ENCODE data around the gene STING1.

The STING1 gene

DNA sequence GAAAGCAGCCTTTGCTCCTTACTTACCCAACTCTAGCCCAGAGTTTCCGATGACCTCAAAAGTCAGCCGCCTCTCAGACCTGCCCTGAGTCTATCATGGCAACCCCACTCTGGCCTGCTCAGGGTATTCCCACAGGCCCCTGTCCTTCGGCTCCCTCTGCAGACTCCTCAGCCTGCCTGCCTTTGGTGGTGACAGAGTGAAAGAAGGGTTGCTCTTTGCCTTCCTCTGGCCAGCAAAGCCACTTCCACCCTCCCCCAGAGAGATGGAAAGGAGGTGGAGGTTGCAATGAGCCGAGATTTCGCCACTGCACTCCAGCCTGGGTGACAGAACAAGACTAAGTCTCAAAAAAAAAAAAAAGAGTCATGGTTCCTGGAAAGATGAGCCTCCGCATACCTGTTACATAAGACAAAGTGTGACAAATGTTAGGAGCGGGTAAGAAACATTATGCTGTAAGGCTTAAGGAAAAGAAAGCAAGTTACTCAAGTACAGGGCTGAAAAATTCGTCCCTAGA, 14.1 kb downstream of the STING1 start:
- Histone ChIP-seq H3K36me3 (ENCODE audit: control insufficient read depth in 1 of 2, insufficient read depth in 2 of 2, low read length in 2 of 2) (no peaks in the 10 kb centered on the region), H3K9ac (ENCODE audit: low read depth in 1 of 2, low read length in 2 of 2) (no peak overlapping the region), H3K4me1 (ENCODE audit: control insufficient read depth in 1 of 2, insufficient read depth in 2 of 2, low read length in 2 of 2) (peaks cover 10 to 21% of the 10 kb centered on the region in 2 donors), H3K4me3 (ENCODE audit: low read depth in 1 of 2, low read length in 2 of 2) (no peak overlapping the region), H3K27me3 (ENCODE audit: control insufficient read depth in 1 of 2, insufficient read depth in 2 of 2, low read length in 2 of 2) (no peaks in the 10 kb centered on the region), H3K27ac (ENCODE audit: low read depth, low read length) (no peak overlapping the region), H3K9me3 (ENCODE audit: control insufficient read depth in 1 of 2, low read length in 2 of 2) (no peaks in the 10 kb centered on the region)

DNA sequence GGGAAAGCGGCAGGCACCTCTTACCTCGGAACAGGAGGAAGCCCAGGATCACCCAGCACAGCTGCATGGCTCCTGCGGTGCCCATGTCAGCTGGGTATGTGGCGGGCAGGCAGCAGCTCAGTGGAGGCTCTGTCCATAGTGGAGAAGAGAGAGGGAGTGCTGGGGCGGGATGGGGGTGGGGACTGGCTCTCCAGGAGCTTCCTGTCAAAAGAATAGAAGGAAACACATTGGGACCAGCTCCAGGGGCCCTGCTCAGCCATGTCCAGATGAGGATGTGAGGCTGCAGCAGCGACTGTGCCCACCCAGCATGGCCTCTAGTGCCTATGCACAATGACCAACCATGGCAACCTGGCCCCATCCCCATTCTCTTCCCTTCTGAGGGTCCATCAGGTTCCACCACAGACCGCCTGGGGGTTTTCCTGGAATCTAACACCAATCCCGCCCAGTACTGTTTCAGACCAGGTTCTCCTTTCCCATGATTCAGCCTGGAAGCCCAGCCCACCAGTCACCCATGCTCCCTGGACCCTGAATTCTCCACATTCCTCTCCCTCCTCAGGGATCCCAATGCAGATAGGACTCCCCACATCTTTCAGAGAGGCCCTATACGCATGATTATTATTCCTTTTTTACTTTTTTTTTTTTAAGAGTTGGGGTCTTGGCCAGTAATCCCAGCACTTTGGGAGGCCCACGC, 19.8 kb downstream of the STING1 start, which contains the start of gene ECSCR:
Gene ECSCR (minus strand): TSS at position 158 of the 691 bp plus-strand sequence. CDS start 73 bp downstream, at position 85.
- H3K4me3 ChIP-seq (ENCODE audit: low read depth in 1 of 2, low read length in 2 of 2) = no peak within 1 kb of the TSS
- no peaks in the 10 kb centered on the region for H3K9me3 ChIP-seq (ENCODE audit: control insufficient read depth in 1 of 2, low read length in 2 of 2)
- H3K27me3 ChIP-seq (ENCODE audit: control insufficient read depth in 1 of 2, insufficient read depth in 2 of 2, low read length in 2 of 2) = no peaks in the 10 kb centered on the region
- H3K4me1 ChIP-seq (ENCODE audit: control insufficient read depth in 1 of 2, insufficient read depth in 2 of 2, low read length in 2 of 2) = peaks cover 6 to 8% of the 10 kb centered on the region in 2 donors
- no peaks in the 10 kb centered on the region for H3K36me3 ChIP-seq (ENCODE audit: control insufficient read depth in 1 of 2, insufficient read depth in 2 of 2, low read length in 2 of 2)
- no peak within 1 kb of the TSS for H3K9ac ChIP-seq (ENCODE audit: low read depth in 1 of 2, low read length in 2 of 2)
- H3K27ac ChIP-seq (ENCODE audit: low read depth, low read length) = no peak within 1 kb of the TSS

DNA sequence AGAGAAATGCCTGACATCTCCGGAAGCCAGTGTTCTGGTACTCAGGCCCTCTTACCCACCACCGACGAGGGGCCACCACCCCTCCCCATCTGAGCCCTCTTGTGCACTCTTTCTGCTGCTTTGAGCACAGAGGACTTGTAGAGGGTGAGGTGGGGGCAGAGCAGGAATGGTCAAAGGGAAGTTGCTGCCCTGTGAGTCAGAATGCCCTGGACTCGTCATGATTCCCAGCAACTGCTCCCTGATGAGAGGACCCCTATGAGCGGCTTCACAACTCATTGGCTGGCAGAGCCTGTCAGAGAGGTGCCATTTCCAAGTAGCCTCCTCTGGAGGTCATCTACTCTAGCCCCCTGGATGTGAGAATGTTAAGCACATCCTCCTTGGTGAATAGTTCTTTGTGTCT, 20.9 kb downstream of the STING1 start:
- no peak overlapping the region for H3K4me3 ChIP-seq (ENCODE audit: low read depth in 1 of 2, low read length in 2 of 2)
- H3K9me3 ChIP-seq (ENCODE audit: control insufficient read depth in 1 of 2, low read length in 2 of 2) = no peaks in the 10 kb centered on the region
- no peak overlapping the region for H3K9ac ChIP-seq (ENCODE audit: low read depth in 1 of 2, low read length in 2 of 2)
- peaks cover 6 to 8% of the 10 kb centered on the region in 2 donors for H3K4me1 ChIP-seq (ENCODE audit: control insufficient read depth in 1 of 2, insufficient read depth in 2 of 2, low read length in 2 of 2)
- no peaks in the 10 kb centered on the region for H3K27me3 ChIP-seq (ENCODE audit: control insufficient read depth in 1 of 2, insufficient read depth in 2 of 2, low read length in 2 of 2)
- H3K27ac ChIP-seq (ENCODE audit: low read depth, low read length) = no peak overlapping the region
- no peaks in the 10 kb centered on the region for H3K36me3 ChIP-seq (ENCODE audit: control insufficient read depth in 1 of 2, insufficient read depth in 2 of 2, low read length in 2 of 2)

- H3K4me3 ChIP-seq (ENCODE audit: low read depth in 1 of 2, low read length in 2 of 2) = no peak overlapping the region
- H3K27me3 ChIP-seq (ENCODE audit: control insufficient read depth in 1 of 2, insufficient read depth in 2 of 2, low read length in 2 of 2) = no peaks in the 10 kb centered on the region
- H3K9me3 ChIP-seq (ENCODE audit: control insufficient read depth in 1 of 2, low read length in 2 of 2) = no peaks in the 10 kb centered on the region
- H3K4me1 ChIP-seq (ENCODE audit: control insufficient read depth in 1 of 2, insufficient read depth in 2 of 2, low read length in 2 of 2) = peaks cover 6 to 8% of the 10 kb centered on the region in 2 donors
- H3K9ac ChIP-seq (ENCODE audit: low read depth in 1 of 2, low read length in 2 of 2) = no peak overlapping the region
- H3K36me3 ChIP-seq (ENCODE audit: control insufficient read depth in 1 of 2, insufficient read depth in 2 of 2, low read length in 2 of 2) = no peaks in the 10 kb centered on the region
- no peak overlapping the region for H3K27ac ChIP-seq (ENCODE audit: low read depth, low read length)
Measured at GRCh38 chr5:139461176-139461575, 21.4 kb downstream of the STING1 start.

- H3K27ac ChIP-seq (ENCODE audit: low read depth, low read length) = no peak overlapping the region
- no peak overlapping the region for H3K9ac ChIP-seq (ENCODE audit: low read depth in 1 of 2, low read length in 2 of 2)
- no peak overlapping the region for H3K4me3 ChIP-seq (ENCODE audit: low read depth in 1 of 2, low read length in 2 of 2)
- H3K9me3 ChIP-seq (ENCODE audit: control insufficient read depth in 1 of 2, low read length in 2 of 2) = no peaks in the 10 kb centered on the region
- no peaks in the 10 kb centered on the region for H3K27me3 ChIP-seq (ENCODE audit: control insufficient read depth in 1 of 2, insufficient read depth in 2 of 2, low read length in 2 of 2)
- H3K36me3 ChIP-seq (ENCODE audit: control insufficient read depth in 1 of 2, insufficient read depth in 2 of 2, low read length in 2 of 2) = no peaks in the 10 kb centered on the region
- peaks cover 6 to 8% of the 10 kb centered on the region in 2 donors for H3K4me1 ChIP-seq (ENCODE audit: control insufficient read depth in 1 of 2, insufficient read depth in 2 of 2, low read length in 2 of 2)
Measured at GRCh38 chr5:139460455-139460854, 22.1 kb downstream of the STING1 start.

- Histone ChIP-seq H3K36me3 (ENCODE audit: control insufficient read depth in 1 of 2, insufficient read depth in 2 of 2, low read length in 2 of 2) (no peaks in the 10 kb centered on the region), H3K4me3 (ENCODE audit: low read depth in 1 of 2, low read length in 2 of 2) (no peak overlapping the region), H3K27ac (ENCODE audit: low read depth, low read length) (no peak overlapping the region), H3K4me1 (ENCODE audit: control insufficient read depth in 1 of 2, insufficient read depth in 2 of 2, low read length in 2 of 2) (peaks cover 6 to 8% of the 10 kb centered on the region in 2 donors), H3K27me3 (ENCODE audit: control insufficient read depth in 1 of 2, insufficient read depth in 2 of 2, low read length in 2 of 2) (no peaks in the 10 kb centered on the region), H3K9me3 (ENCODE audit: control insufficient read depth in 1 of 2, low read length in 2 of 2) (no peaks in the 10 kb centered on the region), H3K9ac (ENCODE audit: low read depth in 1 of 2, low read length in 2 of 2) (no peak overlapping the region)
Measured at GRCh38 chr5:139459451-139459934, 23.1 kb downstream of the STING1 start.

GRCh38 chr5:139458580-139459407, 23.8 kb downstream of the STING1 start:
- Histone ChIP-seq H3K27me3 (ENCODE audit: control insufficient read depth in 1 of 2, insufficient read depth in 2 of 2, low read length in 2 of 2) (no peaks in the 10 kb centered on the region), H3K27ac (ENCODE audit: low read depth, low read length) (no peak overlapping the region), H3K4me3 (ENCODE audit: low read depth in 1 of 2, low read length in 2 of 2) (no peak overlapping the region), H3K9me3 (ENCODE audit: control insufficient read depth in 1 of 2, low read length in 2 of 2) (no peaks in the 10 kb centered on the region), H3K4me1 (ENCODE audit: control insufficient read depth in 1 of 2, insufficient read depth in 2 of 2, low read length in 2 of 2) (peaks cover 6 to 8% of the 10 kb centered on the region in 2 donors), H3K36me3 (ENCODE audit: control insufficient read depth in 1 of 2, insufficient read depth in 2 of 2, low read length in 2 of 2) (no peaks in the 10 kb centered on the region), H3K9ac (ENCODE audit: low read depth in 1 of 2, low read length in 2 of 2) (no peak overlapping the region)

DNA sequence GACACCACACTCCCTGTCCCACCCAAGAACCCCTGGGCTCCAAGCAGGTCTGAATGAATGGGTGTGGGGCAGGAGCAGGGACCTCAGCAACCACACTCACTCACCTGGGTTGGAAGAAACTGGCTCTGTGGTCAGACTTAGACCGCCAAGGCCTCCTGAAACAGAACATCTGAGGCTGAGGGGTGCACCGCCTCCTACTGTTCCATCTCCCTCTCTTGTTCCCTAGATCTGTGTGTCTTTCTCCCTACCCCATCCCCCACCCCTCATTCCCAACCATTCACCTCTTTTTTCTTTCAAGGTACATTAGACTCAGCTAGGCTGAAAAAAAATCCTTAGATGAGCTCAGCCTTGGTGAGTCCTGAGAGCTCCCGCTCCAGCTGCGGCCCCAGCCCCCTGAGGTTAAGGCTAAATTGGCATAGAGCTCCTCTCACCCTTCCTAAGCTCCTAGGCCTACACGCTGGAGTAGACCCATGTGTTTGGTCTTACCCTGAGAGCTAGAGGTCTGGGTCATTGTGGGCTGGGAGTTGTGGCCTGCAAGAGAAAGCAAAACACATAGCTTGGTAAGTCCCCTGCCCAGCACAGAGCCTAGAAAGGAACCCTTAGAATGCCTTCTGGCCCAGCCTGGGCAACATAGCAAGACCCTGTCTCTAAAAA, 24.8 kb downstream of the STING1 start:
- Histone ChIP-seq H3K9me3 (ENCODE audit: control insufficient read depth in 1 of 2, low read length in 2 of 2) (no peaks in the 10 kb centered on the region), H3K4me3 (ENCODE audit: low read depth in 1 of 2, low read length in 2 of 2) (no peak overlapping the region), H3K27me3 (ENCODE audit: control insufficient read depth in 1 of 2, insufficient read depth in 2 of 2, low read length in 2 of 2) (no peaks in the 10 kb centered on the region), H3K27ac (ENCODE audit: low read depth, low read length) (no peak overlapping the region), H3K36me3 (ENCODE audit: control insufficient read depth in 1 of 2, insufficient read depth in 2 of 2, low read length in 2 of 2) (no peaks in the 10 kb centered on the region), H3K9ac (ENCODE audit: low read depth in 1 of 2, low read length in 2 of 2) (no peak overlapping the region), H3K4me1 (ENCODE audit: control insufficient read depth in 1 of 2, insufficient read depth in 2 of 2, low read length in 2 of 2) (peaks cover 6 to 8% of the 10 kb centered on the region in 2 donors)

DNA sequence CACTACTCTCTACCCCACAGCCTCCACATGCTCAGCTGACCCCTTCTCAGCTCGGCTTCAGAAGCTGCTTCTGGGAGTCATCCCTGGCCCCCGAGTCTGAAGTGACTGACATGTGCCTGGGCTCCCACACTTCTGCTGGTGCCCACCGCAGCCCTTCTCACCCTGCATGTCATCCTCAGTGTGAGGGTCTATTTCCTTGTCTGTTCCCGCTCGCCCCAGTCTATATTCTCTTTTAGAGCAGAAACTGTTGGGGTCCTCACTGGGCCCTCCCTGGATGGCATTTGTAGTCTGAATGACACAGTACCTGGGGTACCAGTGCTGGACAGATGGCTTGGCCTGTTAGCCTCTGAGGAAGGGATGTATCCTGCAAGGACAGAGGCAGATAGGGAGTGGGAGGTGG, 25.3 kb downstream of the STING1 start:
- H3K9me3 ChIP-seq (ENCODE audit: control insufficient read depth in 1 of 2, low read length in 2 of 2) = no peaks in the 10 kb centered on the region

More for the DNA sequence above, 25.3 kb downstream of the STING1 start:
- H3K36me3 ChIP-seq (ENCODE audit: control insufficient read depth in 1 of 2, insufficient read depth in 2 of 2, low read length in 2 of 2) = no peaks in the 10 kb centered on the region
- no peak overlapping the region for H3K4me3 ChIP-seq (ENCODE audit: low read depth in 1 of 2, low read length in 2 of 2)
- no peak overlapping the region for H3K27ac ChIP-seq (ENCODE audit: low read depth, low read length)
- H3K9ac ChIP-seq (ENCODE audit: low read depth in 1 of 2, low read length in 2 of 2) = no peak overlapping the region
- peaks cover 6 to 8% of the 10 kb centered on the region in 2 donors for H3K4me1 ChIP-seq (ENCODE audit: control insufficient read depth in 1 of 2, insufficient read depth in 2 of 2, low read length in 2 of 2)
- no peaks in the 10 kb centered on the region for H3K27me3 ChIP-seq (ENCODE audit: control insufficient read depth in 1 of 2, insufficient read depth in 2 of 2, low read length in 2 of 2)
